H4 (cell line): ENCODE data around the gene LPCAT3. TPM values are rescaled to one million over a fixed set of nuclear protein-coding genes. Genes with fewer than 3 reads are reported as not detected.

Experiments
- DNase-seq: peaks from one replicate; pipeline ENCODE4 v3.0.0-alpha.2; 2015; ENCODE audit warnings: low spot score
- total RNA-seq: library from RNA; depleted of rRNA; stranded (reverse); fragments of >200 nt; shearing (Covaris generic); gene quantifications from 2 replicates; pipeline ENCODE4 v1.2.3, GENCODE V29; 2014; rRNA removed

LPCAT3 gene
- total RNA-seq, 1 experiment from 2014 or later: 85.6 TPM

DNA sequence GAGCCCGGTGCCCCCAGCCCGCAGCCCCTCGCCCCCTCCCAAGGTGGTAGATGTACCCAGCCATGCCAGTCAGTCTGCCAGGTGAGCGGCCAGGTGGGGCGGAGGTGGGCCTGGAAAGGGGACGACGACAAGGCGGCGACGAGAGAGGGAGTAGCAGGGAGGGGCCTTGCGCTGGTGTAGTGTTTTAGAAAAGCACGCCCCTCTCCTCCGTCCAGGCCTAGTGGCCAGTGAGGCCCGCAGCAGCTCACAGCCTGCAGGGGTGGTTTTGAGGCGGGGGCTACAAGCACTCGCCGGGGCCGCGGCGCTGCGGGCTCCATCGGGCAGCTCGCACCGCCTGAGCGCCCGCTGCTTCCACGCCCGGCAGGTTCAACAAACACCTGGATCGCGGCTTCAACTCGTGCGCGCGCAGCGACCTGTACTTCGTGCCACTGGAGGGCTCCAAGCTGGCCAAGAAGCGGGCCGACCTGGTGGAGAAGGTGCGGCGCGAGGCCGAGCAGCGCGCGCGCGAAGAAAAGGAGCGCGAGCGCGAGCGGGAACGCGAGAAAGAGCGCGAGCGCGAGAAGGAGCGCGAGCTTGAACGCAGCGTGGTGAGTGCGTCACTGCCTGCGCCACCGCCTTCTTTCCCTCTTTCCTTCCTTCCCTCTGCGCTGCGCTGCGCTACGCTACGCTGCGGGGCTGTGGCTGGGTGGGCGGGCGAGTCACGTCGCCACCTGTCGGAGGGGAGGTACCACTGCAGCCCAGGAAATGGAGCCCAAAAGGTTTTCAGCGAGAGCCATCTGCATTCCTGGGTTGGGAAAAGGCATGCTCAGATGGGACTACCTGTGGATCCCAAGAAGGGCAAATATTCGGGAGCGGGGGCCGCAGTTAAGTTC is 80.6 kb downstream of the LPCAT3 start:
- peak; percentile 96 for DNase-seq

DNA sequence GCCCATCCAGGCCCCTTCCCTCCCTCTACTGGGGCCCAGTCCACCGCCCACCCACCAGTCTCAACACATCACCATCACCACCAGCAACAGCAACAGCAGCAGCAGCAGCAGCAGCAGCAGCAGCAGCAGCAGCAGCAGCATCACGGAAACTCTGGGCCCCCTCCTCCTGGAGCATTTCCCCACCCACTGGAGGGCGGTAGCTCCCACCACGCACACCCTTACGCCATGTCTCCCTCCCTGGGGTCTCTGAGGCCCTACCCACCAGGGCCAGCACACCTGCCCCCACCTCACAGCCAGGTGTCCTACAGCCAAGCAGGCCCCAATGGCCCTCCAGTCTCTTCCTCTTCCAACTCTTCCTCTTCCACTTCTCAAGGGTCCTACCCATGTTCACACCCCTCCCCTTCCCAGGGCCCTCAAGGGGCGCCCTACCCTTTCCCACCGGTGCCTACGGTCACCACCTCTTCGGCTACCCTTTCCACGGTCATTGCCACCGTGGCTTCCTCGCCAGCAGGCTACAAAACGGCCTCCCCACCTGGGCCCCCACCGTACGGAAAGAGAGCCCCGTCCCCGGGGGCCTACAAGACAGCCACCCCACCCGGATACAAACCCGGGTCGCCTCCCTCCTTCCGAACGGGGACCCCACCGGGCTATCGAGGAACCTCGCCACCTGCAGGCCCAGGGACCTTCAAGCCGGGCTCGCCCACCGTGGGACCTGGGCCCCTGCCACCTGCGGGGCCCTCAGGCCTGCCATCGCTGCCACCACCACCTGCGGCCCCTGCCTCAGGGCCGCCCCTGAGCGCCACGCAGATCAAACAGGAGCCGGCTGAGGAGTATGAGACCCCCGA is 81.4 kb downstream of the LPCAT3 start:
- no peak for DNase-seq

- DNase-seq: no peak
Observed at GRCh38 chr12:6936194-6936635, 82.1 kb downstream of the LPCAT3 start.

DNA sequence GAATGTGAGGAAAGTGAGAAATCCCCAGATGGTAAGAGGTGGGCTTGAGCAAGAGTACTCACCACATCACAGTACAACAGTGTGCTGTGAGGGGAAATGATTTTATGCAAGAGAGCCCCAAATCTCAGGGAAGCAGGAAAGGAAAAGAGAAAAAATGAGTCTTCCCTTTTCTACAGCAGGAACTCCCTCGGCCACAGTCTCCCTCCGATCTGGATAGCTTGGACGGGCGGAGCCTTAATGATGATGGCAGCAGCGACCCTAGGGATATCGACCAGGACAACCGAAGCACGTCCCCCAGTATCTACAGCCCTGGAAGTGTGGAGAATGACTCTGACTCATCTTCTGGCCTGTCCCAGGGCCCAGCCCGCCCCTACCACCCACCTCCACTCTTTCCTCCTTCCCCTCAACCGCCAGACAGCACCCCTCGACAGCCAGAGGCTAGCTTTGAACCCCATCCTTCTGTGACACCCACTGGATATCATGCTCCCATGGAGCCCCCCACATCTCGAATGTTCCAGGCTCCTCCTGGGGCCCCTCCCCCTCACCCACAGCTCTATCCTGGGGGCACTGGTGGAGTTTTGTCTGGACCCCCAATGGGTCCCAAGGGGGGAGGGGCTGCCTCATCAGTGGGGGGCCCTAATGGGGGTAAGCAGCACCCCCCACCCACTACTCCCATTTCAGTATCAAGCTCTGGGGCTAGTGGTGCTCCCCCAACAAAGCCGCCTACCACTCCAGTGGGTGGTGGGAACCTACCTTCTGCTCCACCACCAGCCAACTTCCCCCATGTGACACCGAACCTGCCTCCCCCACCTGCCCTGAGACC is 82.7 kb downstream of the LPCAT3 start:
- no peak for DNase-seq

GRCh38 chr12:6934110-6934509 is 84.2 kb downstream of the LPCAT3 start:
- DNase-seq: no peak

DNA sequence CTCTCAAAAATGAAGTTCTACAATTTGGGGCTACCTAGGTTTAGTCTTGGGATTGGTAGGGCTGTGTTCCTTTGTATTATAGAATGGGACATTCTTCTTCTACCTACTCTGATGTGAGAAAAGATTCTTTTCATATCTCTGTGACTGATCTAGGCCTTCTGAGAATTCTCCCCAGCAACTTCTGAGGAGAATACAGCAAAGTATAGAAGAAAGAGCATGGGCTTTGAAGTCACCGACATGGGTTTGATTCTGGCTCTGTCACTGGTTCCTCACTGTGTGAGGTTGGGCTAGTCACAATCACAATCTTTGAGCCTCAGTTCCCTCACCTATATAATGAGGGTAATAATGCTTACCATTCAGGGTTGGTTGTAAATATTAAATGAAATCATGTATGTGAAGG is 85.5 kb downstream of the LPCAT3 start:
- no peak for DNase-seq

GRCh38 chr12:6929466-6930452 is 88.5 kb downstream of the LPCAT3 start:
- DNase-seq: no peak

DNA sequence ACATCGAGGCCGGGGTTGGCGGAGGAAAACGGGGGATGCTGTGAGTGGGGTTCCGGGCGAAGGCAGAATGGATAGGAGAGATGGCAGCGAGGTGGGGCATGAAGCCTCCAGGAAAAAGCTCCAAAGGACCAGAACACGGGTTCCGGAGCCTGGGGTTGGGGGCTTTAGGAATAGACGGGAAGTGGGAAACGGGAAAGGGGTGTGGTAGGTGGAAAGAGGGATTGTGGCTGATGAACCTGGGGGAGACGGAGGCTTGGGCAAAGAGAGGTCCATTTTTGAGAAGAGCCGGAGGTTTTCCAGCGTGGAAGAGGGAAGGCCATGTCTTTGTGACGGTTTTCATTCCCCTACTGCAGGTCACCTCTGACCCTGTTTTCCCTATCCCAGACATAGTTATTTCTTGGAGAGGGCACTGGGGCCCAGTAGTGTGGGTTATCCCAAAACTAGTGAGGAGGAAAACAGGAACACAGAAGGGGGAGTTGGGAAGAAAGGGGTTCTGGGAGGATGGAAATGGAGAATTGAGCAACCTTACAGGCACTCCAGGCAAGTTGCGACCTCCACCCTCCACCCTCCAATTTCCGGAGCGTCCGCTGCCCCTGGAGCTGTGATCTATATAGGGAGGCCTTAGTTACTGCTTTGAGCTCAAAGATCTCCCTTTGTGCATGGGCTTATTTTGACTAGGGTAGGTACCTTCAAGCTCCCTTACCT is 89.4 kb downstream of the LPCAT3 start:
- no peak for DNase-seq

GRCh38 chr12:6928022-6928702 is 90.1 kb downstream of the LPCAT3 start:
- no peak for DNase-seq

DNA sequence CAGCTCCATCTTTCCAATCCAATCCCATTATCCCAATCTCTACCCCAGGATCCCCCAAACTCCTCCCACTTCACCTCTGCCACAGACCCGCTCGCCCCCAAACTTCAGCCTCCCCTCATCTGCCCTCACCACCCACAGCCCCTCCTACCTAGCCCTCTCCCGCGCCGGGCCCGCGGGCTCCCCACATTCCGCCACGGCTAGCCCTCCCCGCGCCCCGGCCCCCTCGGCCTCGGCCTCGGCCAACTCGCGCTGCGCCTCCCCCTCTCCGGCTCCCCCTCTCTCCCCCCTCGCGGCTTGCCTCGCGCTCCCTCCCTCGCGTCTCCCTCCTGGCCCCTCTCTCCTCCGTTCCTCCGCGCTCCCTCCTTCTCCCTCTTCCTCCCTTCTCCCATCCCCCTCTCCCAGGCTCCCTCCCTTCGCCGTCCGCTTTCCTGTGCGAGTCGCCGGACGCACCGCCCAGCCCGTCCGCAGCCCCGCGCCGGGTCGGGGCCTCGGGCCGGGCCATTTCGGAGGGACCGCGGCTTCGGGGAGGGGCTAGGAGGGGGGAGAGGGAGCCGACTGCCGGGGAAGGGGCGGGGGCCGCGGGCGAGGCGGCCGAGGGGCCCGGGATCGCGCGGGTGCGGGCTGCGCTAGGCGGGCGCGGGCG is 90.8 kb downstream of the LPCAT3 start, which contains the start of gene ATN1:
Gene ATN1, plus strand, starts transcription at position 581 of the 643 bp plus-strand sequence. CDS start 6,043 bp downstream, outside the sequence.
- peak; percentile 86 for DNase-seq

Other genes starting within 250 kb of the LPCAT3 start
- 0.06 TPM in 1 of 2 replicates, not detected in the other for gene LAG3, start 246.0 kb downstream of the LPCAT3 start, total RNA-seq
- gene CD4, start 228.9 kb downstream of the LPCAT3 start, total RNA-seq: 0.12 TPM in 1 of 2 replicates, not detected in the other
- 8.5 and 13.8 TPM in 2 replicates for gene GPR162, start 196.7 kb downstream of the LPCAT3 start, total RNA-seq
- 29.5 and 35.2 TPM in 2 replicates for gene P3H3, start 190.1 kb downstream of the LPCAT3 start, total RNA-seq
- 0.12 and 1.0 TPM in 2 replicates for gene GNB3, start 177.6 kb downstream of the LPCAT3 start, total RNA-seq
- 75.3 and 101 TPM in 2 replicates for gene CDCA3, start 167.2 kb downstream of the LPCAT3 start, total RNA-seq
- 86.2 and 91.4 TPM in 2 replicates for gene USP5, start 166.3 kb downstream of the LPCAT3 start, total RNA-seq
- gene TPI1, start 150.9 kb downstream of the LPCAT3 start, total RNA-seq: 2,242 and 2,549 TPM in 2 replicates
- gene SPSB2, start 145.2 kb downstream of the LPCAT3 start, total RNA-seq: 10.8 TPM in 2 replicates
- 4.1 and 12.2 TPM in 2 replicates for gene LRRC23, start 113.7 kb downstream of the LPCAT3 start, total RNA-seq
- gene ENO2, start 103.9 kb downstream of the LPCAT3 start, total RNA-seq: 10.6 and 11.2 TPM in 2 replicates
- gene ATN1, start 90.5 kb downstream of the LPCAT3 start, total RNA-seq: 6.0 and 14.2 TPM in 2 replicates
- not detected in 2 replicates for gene RNU7-1, start 74.7 kb downstream of the LPCAT3 start, total RNA-seq
- 219 and 260 TPM in 2 replicates for gene C12orf57, start 74.5 kb downstream of the LPCAT3 start, total RNA-seq
- not detected in 2 replicates for gene PTPN6, start 67.1 kb downstream of the LPCAT3 start, total RNA-seq
- gene PHB2, start 47.8 kb downstream of the LPCAT3 start, total RNA-seq: 486 and 563 TPM in 2 replicates
- gene EMG1, start 47.6 kb downstream of the LPCAT3 start, total RNA-seq: 99.6 and 119 TPM in 2 replicates
- 72.4 and 88.1 TPM in 2 replicates for gene C1S, start 42.2 kb upstream of the LPCAT3 start, total RNA-seq
- 71.4 and 104 TPM in 2 replicates for gene C1R, start 74.0 kb upstream of the LPCAT3 start, total RNA-seq
- gene C1RL, start 90.7 kb upstream of the LPCAT3 start, total RNA-seq: 21.4 and 46.4 TPM in 2 replicates
- gene RBP5, start 110.4 kb upstream of the LPCAT3 start, total RNA-seq: 0.88 TPM in 1 of 2 replicates, not detected in the other
- 40.1 and 60.6 TPM in 2 replicates for gene CLSTN3, start 111.9 kb upstream of the LPCAT3 start, total RNA-seq
- gene PEX5, start 171.2 kb upstream of the LPCAT3 start, total RNA-seq: 27.6 and 39.2 TPM in 2 replicates